Caco-2 (cell line): ENCODE data around the gene TXNDC9. TPM values are rescaled to one million over a fixed set of nuclear protein-coding genes. Genes with fewer than 3 reads are reported as not detected.
A peak's percentile ranks its signal among the peaks of the same experiment; 100 is the strongest.

Experiments used
- BruUV-seq: library from RNA; stranded (reverse); fragments of 400-500 nt; replicated peaks from 2 replicates; lab custom pipeline; 2021; lab: Mats Ljungman, UMichigan
- CTCF ChIA-PET: fragments of 300-600 bp; sonication (Branson Sonifier 250); formaldehyde crosslinking; loops from one replicate; lab custom pipeline; 2022; ENCODE audit warnings: antibody characterized with exemption; lab: Charles Lee
- POLR2A ChIA-PET: fragments of 300-600 bp; sonication (Branson Sonifier 250); formaldehyde crosslinking; loops from one replicate; lab custom pipeline; 2022; ENCODE audit warnings: antibody characterized with exemption; lab: Charles Lee
- DNase-seq, 2 experiments: peaks; one replicate each; pipeline versions ENCODE4 v3.0.0 to v3.0.0-alpha.2; 2020 to 2022
- H3K27me3 ChIP-seq: replicated peaks from 2 replicates; pipeline ENCODE4 v1.6.0; 2011; ENCODE audit warnings: low read length; ENCODE audit not compliant: control insufficient read depth, insufficient read depth
- H3K36me3 ChIP-seq: 2 replicates; pipeline ENCODE4 v1.5.1; 2011; ENCODE audit warnings: low read length; ENCODE audit not compliant: control insufficient read depth, insufficient read depth
- H3K4me1 ChIP-seq: fragments of 250-450 bp; sonication (Bioruptor Pico); 2 replicates; pipeline ENCODE4 v1.5.1; 2020; ENCODE audit warnings: mild to moderate bottlenecking
- H3K4me3 ChIP-seq: 2 replicates; pipeline ENCODE4 v1.5.1; 2011; ENCODE audit warnings: low read depth, mild to moderate bottlenecking, control low read depth, low read length
- H3K9me3 ChIP-seq: fragments of 250-450 bp; sonication (Bioruptor Pico); 2 replicates; pipeline ENCODE4 v1.5.1; 2020; ENCODE audit warnings: mild to moderate bottlenecking, moderate library complexity
- H3K27ac Mint-ChIP-seq: one replicate; pipeline ENCODE4 v1.8.0; 2022; ENCODE audit warnings: mixed read lengths; ENCODE audit not compliant: unreplicated experiment
- H3K27me3 Mint-ChIP-seq: one replicate; pipeline ENCODE4 v1.8.0; 2022; ENCODE audit warnings: mixed read lengths; ENCODE audit not compliant: insufficient read depth, unreplicated experiment
- H3K36me3 Mint-ChIP-seq: one replicate; pipeline ENCODE4 v1.8.0; 2022; ENCODE audit warnings: mild to moderate bottlenecking, mixed read lengths; ENCODE audit not compliant: insufficient read depth, unreplicated experiment
- H3K4me1 Mint-ChIP-seq: one replicate; pipeline ENCODE4 v1.8.0; 2022; ENCODE audit warnings: low read depth, mixed read lengths; ENCODE audit not compliant: unreplicated experiment
- H3K4me3 Mint-ChIP-seq: one replicate; pipeline ENCODE4 v1.8.0; 2022; ENCODE audit warnings: mild to moderate bottlenecking, moderate library complexity, mixed read lengths; ENCODE audit not compliant: unreplicated experiment
- H3K9me3 Mint-ChIP-seq: one replicate; pipeline ENCODE4 v1.8.0; 2022; ENCODE audit warnings: mixed read lengths; ENCODE audit not compliant: unreplicated experiment
- intact Hi-C: fragments of 100-400 bp; cut with micrococcal nuclease; formaldehyde crosslinking; loops from one replicate; pipeline ENCODE4 v1.10.0; 2022; ENCODE audit not compliant: unreplicated experiment
- total RNA-seq: library from RNA; stranded (reverse); gene quantifications from 2 replicates; pipeline ENCODE4 v1.2.3, GENCODE V29; 2022
- TF ChIP-seq, protein P1 (sequence below), 2 experiments: fragments of 200-600 bp in 1 of 2; IDR thresholded peaks; 1 replicate in 1 of 2; 2 replicates in 1 of 2; pipeline versions ENCODE4 v1.5.1 to v1.8.0; 2011 to 2022; ENCODE audit warnings: antibody characterized with exemption in 1 of 2, control low read depth in 1 of 2, inconsistent platforms in 1 of 2, low read depth in 1 of 2, low read length in 1 of 2, mild to moderate bottlenecking in 1 of 2, moderate library complexity in 1 of 2; ENCODE audit not compliant: insufficient read depth in 1 of 2, severe bottlenecking in 1 of 2, unreplicated experiment in 1 of 2

TXNDC9 gene
- total RNA-seq, 1 experiment from 2014 or later = 41.1 TPM

GRCh38 chr2:99342536-99342935, 6.4 kb upstream of the TXNDC9 start:
- CTCF ChIA-PET = no interaction called here
- BruUV-seq = no TSS peak
- H3K4me3 ChIP-seq = no peak overlapping the region
- TF ChIP-seq, protein P1, sequence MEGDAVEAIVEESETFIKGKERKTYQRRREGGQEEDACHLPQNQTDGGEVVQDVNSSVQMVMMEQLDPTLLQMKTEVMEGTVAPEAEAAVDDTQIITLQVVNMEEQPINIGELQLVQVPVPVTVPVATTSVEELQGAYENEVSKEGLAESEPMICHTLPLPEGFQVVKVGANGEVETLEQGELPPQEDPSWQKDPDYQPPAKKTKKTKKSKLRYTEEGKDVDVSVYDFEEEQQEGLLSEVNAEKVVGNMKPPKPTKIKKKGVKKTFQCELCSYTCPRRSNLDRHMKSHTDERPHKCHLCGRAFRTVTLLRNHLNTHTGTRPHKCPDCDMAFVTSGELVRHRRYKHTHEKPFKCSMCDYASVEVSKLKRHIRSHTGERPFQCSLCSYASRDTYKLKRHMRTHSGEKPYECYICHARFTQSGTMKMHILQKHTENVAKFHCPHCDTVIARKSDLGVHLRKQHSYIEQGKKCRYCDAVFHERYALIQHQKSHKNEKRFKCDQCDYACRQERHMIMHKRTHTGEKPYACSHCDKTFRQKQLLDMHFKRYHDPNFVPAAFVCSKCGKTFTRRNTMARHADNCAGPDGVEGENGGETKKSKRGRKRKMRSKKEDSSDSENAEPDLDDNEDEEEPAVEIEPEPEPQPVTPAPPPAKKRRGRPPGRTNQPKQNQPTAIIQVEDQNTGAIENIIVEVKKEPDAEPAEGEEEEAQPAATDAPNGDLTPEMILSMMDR (IDR thresholded peaks at IDR 0.05; ENCODE audit: insufficient read depth in 1 of 2, low read depth in 1 of 2, low read length in 1 of 2, severe bottlenecking in 1 of 2, unreplicated experiment in 1 of 2) = no peak
- POLR2A ChIA-PET = no interaction called here
- Mint-ChIP-seq H3K4me1 (no peaks in the 10 kb centered on the region), H3K36me3 (peaks cover 20% of the 10 kb centered on the region), H3K27me3 (no peaks in the 10 kb centered on the region), H3K27ac (no peak overlapping the region), H3K9me3 (no peaks in the 10 kb centered on the region), H3K4me3 (no peak overlapping the region)
- intact Hi-C loops = no loop called here
- H3K4me1 ChIP-seq = peaks cover 24% of the 10 kb centered on the region
- no peaks in the 10 kb centered on the region for H3K27me3 ChIP-seq
- no peaks in the 10 kb centered on the region for H3K9me3 ChIP-seq
- no peaks in the 10 kb centered on the region; the same call in 1 of the 2 replicates for H3K36me3 ChIP-seq
- no peak for DNase-seq

DNA sequence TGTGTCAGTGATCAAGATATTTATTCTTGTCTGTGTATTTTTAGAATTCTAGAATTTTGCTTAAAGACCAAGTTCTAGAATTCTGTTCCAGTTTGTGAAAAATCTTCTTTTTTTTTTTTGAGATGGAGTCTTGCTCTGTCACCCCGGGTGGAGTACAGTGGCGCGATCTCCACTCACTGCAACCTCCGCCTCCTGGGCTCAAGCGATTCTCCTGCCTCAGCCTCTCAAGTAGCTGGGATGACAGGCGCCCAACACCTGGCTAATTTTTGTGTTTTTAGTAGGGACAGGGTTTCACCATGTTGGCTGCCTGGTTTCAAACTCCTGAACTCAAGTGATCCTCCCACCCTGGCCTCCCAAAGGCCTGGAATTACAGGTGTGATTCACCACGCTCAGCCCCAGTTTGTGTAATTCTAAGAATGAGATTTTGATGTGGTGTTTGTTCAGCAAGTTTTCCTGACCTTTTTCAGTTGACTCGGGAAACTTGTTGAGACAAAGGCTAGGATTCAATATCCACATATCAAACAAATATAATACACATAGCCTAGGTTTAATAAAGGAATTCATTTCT, 4.6 kb upstream of the TXNDC9 start:
- Mint-ChIP-seq H3K4me3 (no peak overlapping the region), H3K9me3 (no peaks in the 10 kb centered on the region), H3K4me1 (no peaks in the 10 kb centered on the region), H3K27ac (no peak overlapping the region), H3K27me3 (no peaks in the 10 kb centered on the region), H3K36me3 (peaks cover 17% of the 10 kb centered on the region)
- DNase-seq = peak in 1 of 2 experiments; percentile 9
- POLR2A ChIA-PET = no interaction called here
- intact Hi-C loops = no loop called here
- no TSS peak for BruUV-seq
- no peaks in the 10 kb centered on the region for H3K27me3 ChIP-seq
- CTCF ChIA-PET = no interaction called here
- TF ChIP-seq, protein P1 (IDR thresholded peaks at IDR 0.05; ENCODE audit: insufficient read depth in 1 of 2, low read depth in 1 of 2, low read length in 1 of 2, severe bottlenecking in 1 of 2, unreplicated experiment in 1 of 2) = no peak
- peaks cover 24% of the 10 kb centered on the region for H3K4me1 ChIP-seq
- H3K9me3 ChIP-seq = no peaks in the 10 kb centered on the region
- H3K36me3 ChIP-seq = no peaks in the 10 kb centered on the region; the same call in 1 of the 2 replicates
- H3K4me3 ChIP-seq = no peak overlapping the region

DNA sequence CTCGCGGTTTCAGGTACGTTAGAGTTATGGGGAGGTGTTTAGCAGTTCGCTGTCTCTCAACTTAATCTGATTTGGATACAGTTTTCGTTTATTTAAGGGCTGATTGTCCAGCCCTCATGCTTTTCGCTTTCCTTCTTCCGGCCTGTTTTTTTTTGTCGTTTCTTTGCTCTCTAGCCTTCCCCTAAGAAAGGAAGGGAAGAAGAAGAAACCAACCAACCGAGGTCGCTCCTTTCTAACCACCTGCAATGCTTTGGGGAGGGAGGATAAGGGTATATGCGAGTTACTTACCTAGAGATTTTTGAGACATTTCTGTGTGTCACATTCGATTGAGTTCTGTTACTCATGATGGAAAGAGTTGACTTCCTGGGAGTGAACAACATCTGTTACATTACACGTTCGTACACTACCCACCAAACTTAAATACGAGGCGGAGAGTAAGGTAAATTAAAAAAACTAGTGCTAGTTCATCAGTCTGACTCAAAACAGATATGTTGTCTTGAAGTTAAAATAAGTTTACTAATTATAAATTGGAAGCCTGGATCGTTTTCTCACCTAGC, 2.0 kb upstream of the TXNDC9 start:
- H3K4me3 Mint-ChIP-seq = no peak overlapping the region
- DNase-seq = peak in 1 of 2 experiments; percentile 5
- H3K9me3 Mint-ChIP-seq = no peaks in the 10 kb centered on the region

More for the DNA sequence above, 2.0 kb upstream of the TXNDC9 start:
- no peaks in the 10 kb centered on the region; the same call in 1 of the 2 replicates for H3K36me3 ChIP-seq
- Mint-ChIP-seq H3K4me1 (no peaks in the 10 kb centered on the region), H3K36me3 (peaks cover 6% of the 10 kb centered on the region), H3K27me3 (no peaks in the 10 kb centered on the region), H3K27ac (no peak overlapping the region)
- intact Hi-C loops = loop anchor here (10.0 kb wide), 1 partner anchor 253 kb away; no protein-coding TSS in a partner anchor
- BruUV-seq = TSS peak; percentile 51
- H3K9me3 ChIP-seq = no peaks in the 10 kb centered on the region
- TF ChIP-seq, protein P1 (IDR thresholded peaks at IDR 0.05; ENCODE audit: insufficient read depth in 1 of 2, low read depth in 1 of 2, low read length in 1 of 2, severe bottlenecking in 1 of 2, unreplicated experiment in 1 of 2) = no peak
- H3K4me1 ChIP-seq = peaks cover 24% of the 10 kb centered on the region
- ChIA-PET CTCF (interaction anchor here (1.0 to 1.5 kb wide), 3 partner anchors 27 to 197 kb away, joined by 3 to 10 read pairs (median 7); partner anchors contain the start of gene C2orf15), POLR2A (interaction anchor here (0.5 to 1.4 kb wide), 3 partner anchors 18 to 198 kb away, joined by 3 read pairs; no protein-coding TSS in a partner anchor)
- no peaks in the 10 kb centered on the region for H3K27me3 ChIP-seq
- H3K4me3 ChIP-seq = peak overlapping the region; percentile 94
